Activated naive CD4-positive, alpha-beta T cell treated with Interleukin-2 at 50 U/mL for 16 hours (primary cell): ENCODE data around the gene TLR9.
"Not testable (repeated sequence)": the region's sequence is repeated elsewhere in the genome, so short reads cannot be mapped to it uniquely, and the experiment has no call there.

Source experiments
- DNase-seq: peaks from one replicate; pipeline ENCODE4 v3.0.0-alpha.2; 2020

The TLR9 gene

DNA sequence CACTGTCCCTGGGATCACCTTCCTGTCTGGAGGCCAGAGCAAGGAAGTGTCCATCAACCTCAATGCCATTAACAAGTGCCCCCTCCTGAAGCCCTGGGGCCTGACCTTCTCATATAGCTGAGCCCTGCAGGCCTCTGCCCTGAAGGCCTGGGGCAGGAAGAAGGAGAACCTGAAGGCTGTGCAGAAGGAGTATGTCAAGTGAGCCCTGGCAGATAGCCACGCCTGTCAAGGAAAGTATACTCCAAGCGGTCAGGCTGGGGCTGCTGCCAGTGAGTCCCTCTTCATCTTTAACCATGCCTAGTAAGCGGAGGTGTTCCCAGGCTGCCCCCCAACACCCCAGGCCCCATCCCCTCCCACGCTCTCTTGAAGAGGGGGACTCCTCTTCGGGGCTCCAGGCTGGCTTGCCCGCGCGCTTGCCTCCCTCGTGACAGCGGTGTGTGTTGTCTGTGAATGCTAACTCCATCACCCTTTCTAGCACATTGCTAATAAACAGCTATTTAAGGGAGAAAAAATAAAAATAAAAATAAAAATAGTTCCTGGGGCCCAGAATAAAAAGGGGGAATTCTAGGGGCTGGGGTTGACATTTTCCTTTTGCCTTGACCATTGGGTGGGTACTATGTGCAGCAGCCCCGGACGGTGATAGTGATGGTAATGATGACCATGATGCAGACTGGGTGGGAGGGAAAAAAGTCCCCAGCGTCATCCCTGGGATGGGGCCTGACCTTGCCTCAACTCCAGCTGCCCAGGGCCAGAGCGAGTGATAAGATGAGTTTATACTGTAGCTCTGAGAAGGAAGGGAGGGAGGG lies 30.8 kb downstream of the TLR9 start:
- DNase-seq = no peak

- DNase-seq = no peak
Observed at GRCh38 chr3:52193065-52193464, 32.4 kb downstream of the TLR9 start.

DNA sequence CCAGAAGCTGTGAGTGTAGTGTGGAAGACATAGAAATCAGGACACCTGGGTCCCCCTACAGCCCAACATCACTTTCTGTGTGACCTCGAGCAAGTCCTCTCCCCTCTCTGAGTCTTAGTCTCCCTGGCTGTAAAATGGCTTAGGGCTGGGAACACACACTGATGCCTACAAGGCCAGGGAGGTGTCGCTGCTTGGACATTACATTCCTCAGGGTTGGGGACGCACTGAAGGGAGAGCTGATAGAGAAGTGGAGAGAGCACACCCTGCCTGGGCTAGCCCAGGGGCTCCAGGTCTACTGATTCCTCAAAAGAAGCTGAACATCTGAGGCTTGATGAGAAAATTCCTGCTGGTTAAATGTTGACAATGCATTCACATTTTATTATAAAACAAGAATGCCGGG lies 33.8 kb downstream of the TLR9 start:
- DNase-seq = no peak

DNA sequence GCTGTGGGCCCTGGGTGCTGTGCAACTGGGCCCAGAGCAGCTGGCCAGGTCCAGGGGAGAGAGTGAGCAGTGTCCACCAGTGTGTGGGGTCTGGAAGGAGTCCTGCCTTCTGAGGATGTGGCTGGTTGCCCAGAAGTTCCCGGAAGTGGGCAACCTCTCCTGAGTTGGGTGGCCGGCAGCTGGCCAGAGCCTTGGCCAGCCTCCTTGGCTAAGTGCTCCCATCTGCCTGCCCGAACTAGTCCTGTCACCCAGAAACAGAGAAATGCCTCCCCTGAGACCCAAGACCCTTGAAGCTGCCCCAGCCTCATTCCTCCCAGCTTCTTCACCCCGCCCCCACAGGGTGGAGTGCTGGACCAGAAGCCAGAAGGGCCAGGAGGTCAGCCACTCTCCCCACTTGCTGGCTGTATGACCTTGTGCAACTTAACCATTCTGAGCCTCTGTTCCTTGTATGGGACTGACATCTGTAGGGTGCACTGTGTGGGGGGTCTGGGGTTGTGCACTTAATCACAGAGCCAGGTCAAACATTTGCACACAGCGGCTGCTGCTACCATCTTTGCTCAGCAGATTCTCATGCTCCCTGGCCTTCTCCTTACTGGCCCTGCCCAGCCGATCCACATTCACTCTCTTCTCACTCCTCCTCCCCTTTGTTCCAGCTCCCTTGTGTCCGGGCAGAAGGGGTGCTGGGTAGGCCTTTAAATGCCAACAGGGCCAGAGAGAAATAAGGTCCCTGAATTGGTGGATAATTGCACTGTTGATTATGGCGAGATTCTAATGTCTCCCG lies 35.0 kb downstream of the TLR9 start:
- no peak for DNase-seq

GRCh38 chr3:52188556-52188955 lies 36.9 kb downstream of the TLR9 start:
- no peak for DNase-seq

DNA sequence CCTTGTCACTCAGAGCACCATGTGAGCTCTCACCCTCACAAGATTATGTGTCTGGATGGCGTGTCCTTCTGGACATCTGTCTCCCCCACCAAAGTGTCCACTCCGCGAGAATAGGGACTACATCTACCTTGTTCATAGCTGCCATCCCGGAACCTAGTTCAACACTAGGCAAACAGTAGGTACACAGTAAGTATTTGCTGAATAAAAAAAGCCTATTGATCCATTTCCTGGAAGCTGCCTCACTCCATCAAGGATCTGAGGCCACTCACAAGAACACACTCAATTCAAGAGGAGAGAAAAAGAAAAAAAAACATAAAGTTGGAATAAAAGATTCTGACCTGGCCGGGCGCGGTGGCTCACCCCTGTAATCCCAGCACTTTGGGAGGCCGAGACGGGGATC lies 38.7 kb downstream of the TLR9 start:
- DNase-seq = no peak

DNA sequence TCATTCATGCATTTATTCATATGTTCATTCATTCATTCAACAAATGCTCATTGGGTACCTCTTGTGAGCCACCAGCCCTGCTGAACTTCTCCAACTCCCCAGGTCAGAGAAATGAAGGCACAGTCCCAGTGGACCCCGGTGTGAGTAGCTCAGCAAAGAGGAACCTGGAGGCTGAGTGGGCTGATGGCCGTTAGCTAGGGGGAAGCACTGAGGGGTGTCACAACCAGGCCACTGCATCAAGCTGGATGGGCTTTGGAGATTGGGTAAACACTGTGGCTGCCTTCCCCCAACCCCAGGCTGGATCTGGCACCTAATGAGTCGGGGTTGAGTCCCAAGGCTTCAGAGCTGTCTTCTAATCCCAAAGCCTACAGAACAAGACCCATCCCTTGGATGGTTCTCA lies 39.6 kb downstream of the TLR9 start:
- no peak for DNase-seq

DNA sequence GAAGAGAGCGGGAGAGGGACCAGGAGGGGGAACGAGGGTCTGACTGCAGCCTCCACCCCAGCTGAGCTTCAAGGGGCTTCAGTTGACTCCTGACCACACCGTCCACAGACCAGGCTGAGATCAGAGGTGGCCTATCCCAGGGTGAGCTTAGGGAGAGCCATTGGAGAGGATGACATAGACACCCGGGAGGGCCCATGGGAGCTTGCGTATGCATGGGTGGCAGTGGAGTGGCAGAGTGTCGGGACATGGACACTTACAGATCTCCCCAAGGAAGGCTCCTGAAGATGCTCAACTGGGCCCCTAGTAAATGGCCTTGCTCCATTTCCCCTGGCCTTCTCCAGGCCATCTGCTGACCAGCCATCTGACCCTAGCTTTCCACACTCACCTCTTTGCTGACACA lies 40.1 kb downstream of the TLR9 start:
- DNase-seq = no peak

GRCh38 chr3:52184690-52185089 lies 40.8 kb downstream of the TLR9 start:
- no peak for DNase-seq

DNA sequence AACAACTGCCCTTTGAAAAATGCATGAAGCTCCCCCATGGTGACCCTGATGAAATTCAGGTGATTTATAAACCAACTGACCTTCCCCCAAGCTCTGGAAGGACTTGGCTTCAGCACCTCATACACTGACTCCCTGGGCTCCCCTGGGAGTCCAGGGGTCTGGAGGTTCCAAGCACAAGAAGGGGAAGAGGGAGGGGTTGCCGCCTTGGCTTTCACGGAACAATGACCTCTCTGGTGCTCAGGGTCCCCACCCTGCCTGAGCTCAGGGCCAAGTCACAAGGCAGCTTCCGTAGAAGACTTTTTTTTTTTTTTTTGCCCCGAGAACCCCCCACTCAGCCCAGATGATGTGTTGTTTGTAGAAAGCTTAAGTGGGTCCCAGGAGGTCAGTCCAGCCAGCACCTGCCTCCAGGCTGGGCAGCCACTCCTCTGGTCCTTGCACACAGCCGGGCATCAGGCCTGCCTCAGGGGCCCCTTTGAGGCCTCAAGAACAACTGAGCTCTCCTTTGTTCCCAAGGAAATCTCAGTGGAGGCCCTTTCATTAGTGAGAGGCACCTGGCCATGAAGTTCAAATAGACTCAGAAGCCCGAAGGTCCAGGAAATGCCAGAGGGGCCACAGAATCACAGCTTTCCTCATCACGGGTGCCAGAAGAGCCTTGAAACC lies 41.5 kb downstream of the TLR9 start:
- no peak for DNase-seq

- no peak for DNase-seq
Observed at GRCh38 chr3:52182691-52183090, 42.8 kb downstream of the TLR9 start.

DNA sequence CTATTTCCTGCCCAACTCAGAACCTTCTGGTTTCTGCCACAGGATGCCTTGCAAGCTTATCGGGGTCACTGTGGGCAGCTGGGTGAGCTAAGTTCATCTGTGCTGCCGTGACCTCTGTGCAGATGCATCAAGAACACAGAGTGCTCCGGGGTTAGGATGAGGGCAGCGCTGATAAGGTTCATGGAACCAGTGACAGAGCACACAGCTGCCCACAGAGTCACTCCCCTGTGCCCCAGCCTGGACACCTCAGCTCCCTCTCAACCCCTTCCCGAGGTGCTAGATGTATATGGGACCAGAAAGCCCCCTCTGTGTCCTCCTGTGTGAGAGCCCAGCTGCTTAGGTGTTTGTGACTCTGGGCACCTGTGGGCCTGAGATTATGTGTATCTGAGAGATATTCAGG lies 43.2 kb downstream of the TLR9 start:
- no peak for DNase-seq

DNA sequence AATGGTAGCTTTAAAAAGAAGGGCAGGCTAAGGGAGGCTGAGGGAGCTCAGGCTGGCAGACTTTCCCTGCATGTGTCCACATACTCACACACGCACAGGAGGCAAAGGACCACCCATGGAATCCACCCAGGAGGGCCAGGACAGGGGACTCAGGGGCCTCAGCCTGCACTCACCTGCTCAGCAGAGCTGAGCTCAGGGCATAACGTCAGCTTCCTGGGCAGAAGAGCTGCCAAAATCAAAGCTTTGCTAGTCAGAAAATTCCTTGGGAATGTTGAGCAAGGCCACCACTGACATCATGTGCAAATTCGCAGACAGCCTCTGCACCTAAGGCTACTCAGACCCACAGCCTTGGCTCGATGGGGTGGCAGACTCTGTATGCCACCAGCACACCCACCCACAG lies 43.9 kb downstream of the TLR9 start:
- no peak for DNase-seq

- DNase-seq = no peak
Observed at GRCh38 chr3:52178537-52178936, 46.9 kb downstream of the TLR9 start.

DNA sequence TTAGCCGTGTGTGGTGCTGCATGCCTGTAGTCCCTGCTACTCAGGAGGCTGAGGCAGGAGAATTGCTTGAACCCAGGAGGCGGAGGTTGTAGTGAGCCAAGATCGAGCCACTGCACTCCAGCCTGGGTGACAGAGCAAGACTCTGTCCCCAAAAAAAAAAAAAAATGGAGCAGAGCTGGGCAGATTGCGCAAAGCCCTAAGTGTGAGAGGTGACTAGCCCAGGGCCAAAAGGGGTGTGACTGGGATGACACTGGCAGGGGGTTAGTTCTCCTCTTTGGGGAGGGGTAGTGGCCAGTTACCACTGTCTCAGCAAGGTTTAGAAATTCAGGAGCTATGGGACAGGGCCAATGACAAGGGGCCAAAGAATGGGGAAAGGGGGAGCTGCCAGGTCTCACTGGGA lies 47.3 kb downstream of the TLR9 start:
- not testable (repeated sequence) for DNase-seq

GRCh38 chr3:52177701-52178042 lies 47.8 kb downstream of the TLR9 start:
- no peak for DNase-seq

DNA sequence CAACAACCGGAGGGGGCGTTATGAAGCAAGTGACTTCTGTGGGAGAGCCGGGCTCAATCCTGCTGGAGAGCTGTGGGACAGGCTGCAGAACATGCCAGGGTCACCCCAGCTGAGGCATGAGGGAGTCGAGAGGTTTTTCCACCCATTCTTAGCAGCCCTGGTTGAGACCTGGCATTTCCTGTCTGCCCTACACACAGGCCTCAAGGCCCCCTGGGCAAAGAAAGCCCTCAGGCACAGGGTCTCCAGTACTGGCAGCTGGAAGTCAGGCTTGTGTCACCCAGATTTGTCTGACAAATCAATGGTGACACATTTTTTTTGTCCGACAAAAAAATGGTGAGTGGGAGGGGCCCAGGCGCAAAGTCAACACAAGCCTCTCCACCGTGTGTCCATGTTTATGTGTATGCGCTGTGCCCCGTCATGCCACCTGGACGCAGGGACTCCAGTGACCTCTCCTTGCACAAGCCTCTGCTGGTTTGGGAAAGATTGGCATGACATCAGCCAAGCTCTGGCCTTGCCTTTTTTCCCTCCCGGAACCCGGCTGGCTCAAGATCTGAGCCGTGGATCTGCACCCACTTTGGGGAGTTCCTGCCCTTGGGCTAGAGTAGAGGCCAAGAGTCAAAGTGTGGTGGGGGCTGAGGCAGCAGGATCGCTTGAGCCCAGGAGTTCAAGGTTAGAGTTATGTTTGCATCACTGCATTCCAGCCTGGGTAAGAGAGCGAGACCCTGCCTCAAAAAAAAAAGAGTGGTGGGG lies 48.3 kb downstream of the TLR9 start:
- DNase-seq = no peak

- no peak for DNase-seq
Observed at GRCh38 chr3:52176180-52176752, 49.2 kb downstream of the TLR9 start.

- DNase-seq = no peak
Observed at GRCh38 chr3:52175416-52176179, 49.8 kb downstream of the TLR9 start.

DNA sequence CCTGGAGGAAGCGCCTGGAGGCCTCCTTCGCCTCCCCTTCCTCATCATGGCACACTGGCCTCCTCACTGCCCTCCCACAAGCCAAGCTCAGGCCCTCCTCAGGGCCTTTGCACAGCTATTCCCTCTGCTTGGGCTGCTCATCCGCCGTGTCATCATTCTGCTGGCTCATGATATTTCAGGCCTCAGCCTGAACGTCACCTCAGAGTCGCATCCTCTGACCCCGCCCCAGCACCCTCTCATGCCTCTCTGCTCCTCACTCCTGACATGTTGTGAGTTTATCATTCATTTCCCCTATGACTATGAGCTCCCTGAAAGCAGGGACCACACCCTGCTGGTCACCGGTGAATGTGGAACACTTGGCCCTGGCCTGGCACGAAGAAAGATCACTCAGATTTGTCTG lies 50.5 kb downstream of the TLR9 start:
- DNase-seq = no peak

GRCh38 chr3:52173101-52173500 lies 52.3 kb downstream of the TLR9 start:
- no peak for DNase-seq

DNA sequence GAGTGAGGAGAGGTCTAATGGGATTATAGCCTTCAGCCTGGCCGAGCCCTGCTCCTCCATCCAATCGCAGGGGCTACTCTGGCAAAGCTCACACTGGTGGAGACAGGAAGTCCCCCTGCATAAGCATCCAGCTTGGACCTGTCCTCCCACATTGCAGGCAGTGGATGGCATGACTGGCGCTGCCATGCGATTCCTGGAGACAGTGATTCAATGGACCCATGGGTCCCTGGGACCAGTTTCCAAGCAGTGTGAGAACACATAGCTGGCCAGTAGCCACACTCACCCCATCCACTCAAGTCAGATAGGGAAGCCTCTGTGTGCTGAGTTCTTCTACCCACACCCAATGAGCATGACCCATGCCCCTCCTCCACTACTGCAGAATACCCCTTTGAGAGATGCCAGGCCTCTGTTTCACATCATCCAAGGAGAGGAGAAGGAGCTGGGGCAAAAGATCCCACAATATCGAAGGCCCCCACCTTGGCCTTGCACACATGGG lies 53.1 kb downstream of the TLR9 start:
- no peak for DNase-seq
